GM12865 (cell line): Measurements from ENCODE around the gene CEP192.

ENCODE experiments used
- DNase-seq: peaks from one replicate; pipeline ENCODE4 v3.0.0; 2010; ENCODE audit warnings: low read depth
- H3K4me3 ChIP-seq: 2 replicates; pipeline ENCODE4 v1.5.1; 2011; ENCODE audit warnings: mild to moderate bottlenecking, low read depth, low read length, control low read depth
- CTCF ChIP-seq: IDR thresholded peaks from 2 replicates; pipeline ENCODE4 v1.5.1; 2011; ENCODE audit warnings: low read length, control low read depth, low read depth, inconsistent platforms; ENCODE audit not compliant: insufficient read depth; ENCODE audit errors: missing control alignments

The CEP192 gene

GRCh38 chr18:13005289-13005688 is 14.1 kb downstream of the CEP192 start:
- TF ChIP-seq CTCF, result no peak
- no peak overlapping the region for H3K4me3 ChIP-seq
- no peak for DNase-seq

- H3K4me3 ChIP-seq, result no peak overlapping the region
- TF ChIP-seq CTCF, result no peak
- DNase-seq, result no peak
Observed at GRCh38 chr18:13006531-13007247, 15.5 kb downstream of the CEP192 start.

- no peak for DNase-seq
- TF ChIP-seq CTCF, result no peak
- no peak overlapping the region for H3K4me3 ChIP-seq
Observed at GRCh38 chr18:13007248-13007560, 16.0 kb downstream of the CEP192 start.

- no peak for TF ChIP-seq CTCF
- H3K4me3 ChIP-seq, result no peak overlapping the region
- no peak for DNase-seq
Observed at GRCh38 chr18:13011719-13012118, 20.6 kb downstream of the CEP192 start.

- no peak overlapping the region for H3K4me3 ChIP-seq
- no peak for TF ChIP-seq CTCF
- no peak for DNase-seq
Observed at GRCh38 chr18:13014232-13014631, 23.1 kb downstream of the CEP192 start.

GRCh38 chr18:13014818-13015217 is 23.7 kb downstream of the CEP192 start:
- H3K4me3 ChIP-seq, result no peak overlapping the region
- DNase-seq, result no peak
- no peak for TF ChIP-seq CTCF

- no peak for DNase-seq
- no peak for TF ChIP-seq CTCF
- no peak overlapping the region for H3K4me3 ChIP-seq
Observed at GRCh38 chr18:13017247-13017875, 26.2 kb downstream of the CEP192 start.
